HG02885 (cell line): Measurements from ENCODE around the gene CD72.
"Not testable (repeated sequence)": the region's sequence is repeated elsewhere in the genome, so short reads cannot be mapped to it uniquely, and the experiment has no call there.

Source experiments
- ATAC-seq: cut with Tn5 transposase; IDR thresholded peaks from one replicate; pipeline ENCODE4 v1.9.1; 2021; ENCODE audit warnings: mild to moderate bottlenecking; ENCODE audit not compliant: unreplicated experiment, poor library complexity

The CD72 gene

DNA sequence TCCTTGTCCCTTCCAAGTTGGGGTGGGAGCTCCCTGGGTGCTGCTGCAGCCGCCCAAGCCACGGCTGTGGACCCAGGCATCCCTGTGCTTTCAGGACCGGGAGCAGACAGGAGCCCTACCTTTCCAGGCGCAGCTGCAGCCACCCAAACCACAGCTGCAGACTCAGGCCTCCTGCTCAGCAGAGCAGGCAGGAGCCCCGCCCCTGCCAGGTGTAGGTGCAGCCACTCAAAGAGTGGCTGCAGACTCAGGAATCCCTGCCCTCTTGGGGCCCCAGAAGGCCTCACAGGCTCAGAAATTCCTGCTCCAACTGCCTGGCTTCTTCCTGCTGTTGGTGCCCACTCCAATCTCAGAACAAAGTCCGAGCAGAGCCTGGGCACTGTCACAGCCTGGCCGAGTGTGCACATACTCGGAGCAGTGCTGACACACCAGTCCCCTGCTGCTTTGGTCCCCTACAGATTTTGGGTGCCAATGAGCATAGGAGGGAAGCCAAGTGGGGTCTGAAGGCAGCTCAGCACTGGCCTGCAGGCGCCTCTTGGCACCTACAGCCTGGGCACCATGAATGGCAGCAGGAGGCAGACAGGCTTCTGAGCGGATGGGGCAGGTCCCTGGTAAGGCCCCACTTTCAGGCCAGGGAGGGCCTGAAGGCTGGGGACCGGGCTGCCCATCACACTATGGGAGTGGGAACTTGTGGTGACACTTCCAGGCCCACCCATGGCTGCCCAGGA is 19.2 kb downstream of the CD72 start:
- ATAC-seq: no peak

GRCh38 chr9:35596907-35597306 is 21.3 kb downstream of the CD72 start:
- not testable (repeated sequence) for ATAC-seq

GRCh38 chr9:35594471-35594870 is 23.7 kb downstream of the CD72 start:
- ATAC-seq: no peak

GRCh38 chr9:35593581-35593980 is 24.6 kb downstream of the CD72 start:
- ATAC-seq: no peak

DNA sequence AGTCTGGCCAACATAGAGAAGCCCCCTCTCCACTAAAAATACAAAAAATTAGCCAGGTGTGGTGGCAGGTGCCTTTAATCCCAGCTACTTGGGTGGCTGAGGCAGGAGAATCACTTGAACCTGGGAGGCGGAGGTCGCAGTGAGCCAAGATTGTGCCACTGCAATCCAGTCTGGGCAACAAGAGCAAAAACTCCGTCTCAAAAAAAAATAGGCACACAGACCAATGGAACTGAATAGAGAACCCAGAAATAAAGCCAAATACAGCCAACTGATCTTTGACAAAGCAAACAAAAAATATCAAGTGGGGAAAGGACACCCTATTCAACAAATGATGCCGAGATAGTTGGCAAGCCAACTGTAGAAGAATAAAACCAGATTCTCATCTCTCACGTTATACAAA is 29.7 kb downstream of the CD72 start:
- ATAC-seq: not testable (repeated sequence)

DNA sequence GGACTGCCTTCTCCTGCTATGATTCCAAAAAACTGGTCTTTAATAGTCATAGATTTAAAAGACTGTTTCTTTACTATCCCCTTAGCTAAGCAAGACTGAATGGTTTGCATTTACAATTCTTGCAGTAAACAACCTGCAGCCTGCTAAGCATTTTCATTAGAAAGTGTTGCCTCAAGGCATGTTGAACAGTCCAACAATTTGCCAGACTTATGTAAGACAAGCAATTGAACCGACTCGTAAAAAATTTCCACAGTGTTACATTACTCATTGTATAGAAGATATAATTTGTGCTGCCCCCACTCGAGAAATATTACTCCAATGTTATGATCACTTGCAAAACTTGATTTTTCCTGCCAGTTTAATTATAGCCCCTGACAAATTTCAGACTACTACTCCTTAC is 33.5 kb downstream of the CD72 start:
- not testable (repeated sequence) for ATAC-seq

DNA sequence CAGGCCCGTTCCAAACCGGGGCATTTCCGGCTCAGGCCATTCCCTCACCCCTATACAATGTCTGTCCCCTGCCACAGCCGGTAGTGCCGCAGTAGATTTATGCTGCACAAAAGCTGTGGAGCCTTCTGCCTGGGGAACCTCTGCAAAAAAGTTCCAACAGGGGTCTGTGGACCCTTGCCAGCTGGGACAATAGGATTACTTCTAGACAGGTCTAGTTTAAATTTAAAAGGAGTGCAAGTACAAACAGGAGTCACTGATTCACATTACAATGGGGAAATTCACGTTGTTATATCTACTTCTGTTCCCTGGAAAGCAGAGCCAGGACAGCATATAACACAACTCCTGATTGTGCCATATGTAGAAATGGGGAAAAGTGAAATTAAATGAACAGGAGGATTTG is 34.7 kb downstream of the CD72 start:
- ATAC-seq: not testable (repeated sequence)

- ATAC-seq: not testable (repeated sequence)
These were observed 38.5 kb downstream of the CD72 start for GRCh38 chr9:35579659-35580227.

DNA sequence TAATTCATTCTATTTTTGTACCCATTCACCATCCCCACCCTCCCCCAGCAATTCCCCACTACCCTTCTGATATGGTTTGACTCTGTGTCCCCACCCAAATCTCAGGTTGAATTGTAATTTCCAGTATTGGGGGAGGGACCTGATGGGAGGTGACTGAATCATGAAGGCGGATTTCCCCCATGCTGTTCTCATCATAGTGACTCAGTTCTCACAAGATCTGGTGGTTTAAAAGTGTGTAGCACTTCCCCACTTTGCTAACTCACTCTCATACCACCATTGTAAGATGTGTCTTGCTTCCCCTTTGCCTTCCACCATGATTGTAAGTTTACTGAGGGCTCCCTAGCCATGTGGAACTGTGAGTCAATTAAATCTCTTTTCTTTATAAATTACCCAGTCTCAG is 39.1 kb downstream of the CD72 start:
- no peak for ATAC-seq

DNA sequence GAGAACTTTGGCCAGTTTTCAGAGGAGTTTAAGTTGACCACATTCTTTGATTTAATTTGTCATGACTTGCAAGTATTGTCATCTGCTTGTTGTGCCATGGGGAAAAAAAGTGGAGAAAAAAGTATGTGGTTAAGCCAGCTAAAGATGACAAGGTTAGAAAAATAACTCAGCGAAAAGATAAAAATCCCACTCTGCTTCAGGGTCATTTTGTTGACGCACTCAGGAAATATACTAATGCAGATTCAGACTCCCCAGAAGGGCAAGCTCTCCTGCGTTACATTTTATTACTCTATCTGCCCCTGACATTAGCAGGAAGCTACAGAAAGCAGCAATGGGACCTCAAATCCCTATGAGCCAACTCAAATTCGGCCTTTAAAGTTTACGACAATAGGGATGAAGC is 40.7 kb downstream of the CD72 start:
- no peak for ATAC-seq

GRCh38 chr9:35575478-35575877 is 42.7 kb downstream of the CD72 start:
- ATAC-seq: no peak

DNA sequence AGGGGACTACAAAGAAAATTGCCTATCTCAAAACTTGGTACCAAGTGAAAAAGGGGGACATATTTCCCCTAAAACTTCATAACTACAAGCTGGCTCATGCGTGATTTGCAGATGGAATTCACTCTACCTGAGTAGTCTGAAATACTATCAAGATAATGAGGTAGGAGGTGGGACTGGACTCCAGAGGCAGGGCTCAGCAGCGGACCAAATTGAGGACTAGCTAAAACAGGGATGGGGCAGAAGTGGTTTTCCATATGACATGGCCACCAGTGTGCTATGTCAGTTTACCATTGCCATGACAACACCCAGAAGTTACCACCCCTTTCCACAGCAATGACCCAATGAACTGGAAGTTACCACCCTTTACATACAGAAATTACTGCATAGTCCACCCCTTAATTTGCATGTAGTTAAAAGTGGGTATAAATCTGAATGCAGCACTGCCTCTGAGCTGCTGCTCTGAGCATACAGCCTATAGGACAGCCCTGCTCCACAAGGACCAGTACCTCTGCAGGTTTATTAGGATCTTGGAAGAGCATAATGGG is 43.6 kb downstream of the CD72 start:
- ATAC-seq: no peak

- no peak for ATAC-seq
These were observed 47.3 kb downstream of the CD72 start for GRCh38 chr9:35570709-35571504.

DNA sequence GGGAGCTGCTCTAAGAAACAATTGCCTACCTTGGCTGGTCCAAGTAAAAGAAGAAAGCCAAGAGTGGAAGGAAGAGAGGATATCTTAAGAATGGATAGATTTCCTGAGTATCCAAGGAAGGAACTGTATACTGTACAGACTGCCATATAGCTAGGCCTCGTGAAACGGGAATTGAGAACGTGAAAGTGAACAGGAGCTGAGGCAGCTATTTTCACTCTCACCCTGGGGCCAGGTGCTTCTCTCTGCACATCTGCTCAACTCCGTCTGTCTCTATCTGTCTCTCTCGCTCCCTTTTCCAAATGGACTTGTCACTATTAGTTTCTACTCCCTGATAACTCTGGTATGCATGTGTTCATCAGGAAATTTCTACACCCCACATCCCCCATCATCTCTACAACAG is 49.0 kb downstream of the CD72 start:
- ATAC-seq: peak; percentile 77

DNA sequence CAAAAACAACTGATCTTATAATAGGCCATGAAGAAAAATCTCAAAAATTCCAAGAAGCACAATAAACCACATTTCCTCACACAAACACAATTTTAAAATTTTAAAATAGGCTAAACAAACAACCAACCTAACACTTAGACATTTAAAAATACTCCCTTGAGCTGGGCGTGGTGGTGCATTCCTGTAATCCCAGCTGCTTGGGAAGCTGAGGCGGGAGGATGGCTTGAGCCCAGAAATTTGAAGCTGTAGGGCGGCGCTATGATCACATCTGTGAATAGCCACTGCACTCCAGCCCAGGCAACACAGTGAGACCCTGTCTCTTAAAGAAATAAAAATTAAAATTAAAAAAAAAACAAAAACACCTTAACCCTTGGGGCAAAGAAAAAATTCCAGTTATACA is 50.0 kb downstream of the CD72 start:
- ATAC-seq: no peak

- no peak for ATAC-seq
These were observed 51.8 kb downstream of the CD72 start for GRCh38 chr9:35566417-35566816.

- no peak for ATAC-seq
These were observed 53.6 kb downstream of the CD72 start for GRCh38 chr9:35564658-35565061.

DNA sequence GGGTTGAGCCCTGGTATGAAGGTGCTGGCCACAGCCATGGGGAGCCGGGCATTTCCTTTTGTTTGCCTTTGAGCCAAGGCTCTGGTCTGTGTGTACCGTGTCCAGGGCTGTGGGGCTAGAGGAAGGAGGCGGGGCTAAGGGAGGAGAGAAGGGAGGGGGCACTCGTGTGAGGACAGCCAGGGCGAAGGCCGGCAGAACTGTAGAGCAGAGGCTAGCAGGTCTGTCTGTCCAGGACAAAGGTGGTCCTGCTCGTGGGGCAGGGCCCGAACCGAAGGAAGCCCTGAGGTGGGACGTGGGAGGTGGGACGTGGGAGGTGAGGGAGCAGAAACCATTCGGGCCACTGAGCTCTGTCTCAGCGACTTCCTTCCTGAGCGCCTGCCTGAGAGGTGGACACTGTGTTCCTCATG is 54.4 kb downstream of the CD72 start:
- no peak for ATAC-seq

- ATAC-seq: no peak
These were observed 55.1 kb downstream of the CD72 start for GRCh38 chr9:35562895-35563780.
